Vagina (tissue), 2 donors: ENCODE measurements around the gene SMIM1.

Source experiments
- POLR2A ChIP-seq, 2 donors: fragments of 450-650 bp; IDR thresholded peaks; one replicate each; pipeline ENCODE4 v1.6.1; 2017; ENCODE audit warnings: antibody characterized with exemption in 2 of 2, mild to moderate bottlenecking in 2 of 2, moderate library complexity in 2 of 2
- POLR2AphosphoS5 ChIP-seq, 2 donors: sonication (generic); formaldehyde crosslinking; IDR thresholded peaks; one replicate each; pipeline ENCODE4 v1.9.0; 2017; ENCODE audit warnings: antibody characterized with exemption in 2 of 2, mild to moderate bottlenecking in 2 of 2, low read depth in 1 of 2; ENCODE audit not compliant: insufficient read depth in 1 of 2
- TF ChIP-seq, protein P1 (sequence below), 3 experiments: fragments of 450-650 bp in 2 of 3; fragments of 200-600 bp in 1 of 3; sonication (generic) in 1 of 3; IDR thresholded peaks; one replicate each; pipeline ENCODE4 v1.5.1; 2017 to 2019; ENCODE audit warnings: antibody characterized with exemption in 3 of 3, mild to moderate bottlenecking in 2 of 3, moderate library complexity in 2 of 3

DNA sequence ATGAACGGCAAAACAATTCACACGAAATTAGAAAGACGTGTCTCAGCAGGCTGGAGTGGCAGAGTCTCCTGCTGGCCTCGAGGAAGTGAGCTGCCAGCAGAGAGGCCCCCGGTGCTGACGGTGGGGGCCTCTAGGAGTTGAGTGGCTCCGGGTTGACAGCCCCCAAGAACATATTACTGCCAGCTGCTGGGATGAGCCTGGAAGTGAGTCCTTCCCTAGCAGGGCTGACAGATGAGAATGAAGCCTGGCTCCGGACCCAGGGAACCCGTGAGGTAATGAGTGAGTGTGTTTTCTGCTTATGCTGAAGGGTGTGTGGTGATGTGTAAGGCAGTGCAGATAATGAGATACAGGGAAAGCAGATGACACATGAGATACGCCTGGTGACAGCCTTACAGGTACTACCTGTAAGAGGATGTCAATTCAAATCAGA is 47.2 kb downstream of the SMIM1 start:
- TF ChIP-seq POLR2A (IDR thresholded peaks at IDR 0.05) = no peak
- TF ChIP-seq, protein P1, sequence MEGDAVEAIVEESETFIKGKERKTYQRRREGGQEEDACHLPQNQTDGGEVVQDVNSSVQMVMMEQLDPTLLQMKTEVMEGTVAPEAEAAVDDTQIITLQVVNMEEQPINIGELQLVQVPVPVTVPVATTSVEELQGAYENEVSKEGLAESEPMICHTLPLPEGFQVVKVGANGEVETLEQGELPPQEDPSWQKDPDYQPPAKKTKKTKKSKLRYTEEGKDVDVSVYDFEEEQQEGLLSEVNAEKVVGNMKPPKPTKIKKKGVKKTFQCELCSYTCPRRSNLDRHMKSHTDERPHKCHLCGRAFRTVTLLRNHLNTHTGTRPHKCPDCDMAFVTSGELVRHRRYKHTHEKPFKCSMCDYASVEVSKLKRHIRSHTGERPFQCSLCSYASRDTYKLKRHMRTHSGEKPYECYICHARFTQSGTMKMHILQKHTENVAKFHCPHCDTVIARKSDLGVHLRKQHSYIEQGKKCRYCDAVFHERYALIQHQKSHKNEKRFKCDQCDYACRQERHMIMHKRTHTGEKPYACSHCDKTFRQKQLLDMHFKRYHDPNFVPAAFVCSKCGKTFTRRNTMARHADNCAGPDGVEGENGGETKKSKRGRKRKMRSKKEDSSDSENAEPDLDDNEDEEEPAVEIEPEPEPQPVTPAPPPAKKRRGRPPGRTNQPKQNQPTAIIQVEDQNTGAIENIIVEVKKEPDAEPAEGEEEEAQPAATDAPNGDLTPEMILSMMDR (IDR thresholded peaks at IDR 0.05) = no peak
- TF ChIP-seq POLR2AphosphoS5 (IDR thresholded peaks at IDR 0.05; ENCODE audit: insufficient read depth in 1 of 2, low read depth in 1 of 2) = no peak
